GM23248 (cell line): ENCODE data around the gene CTBP2. TPM values are rescaled to one million over a fixed set of nuclear protein-coding genes. Genes with fewer than 3 reads are reported as not detected.

Experiments used
- DNase-seq: peaks from one replicate; pipeline ENCODE4 v3.0.0-alpha.2; 2015
- H2AFZ ChIP-seq: fragments of 200-600 bp; sonication (generic); 2 replicates; pipeline ENCODE4 v1.6.1; 2016; ENCODE audit warnings: antibody characterized with exemption
- H3F3A ChIP-seq: fragments of 200-600 bp; sonication (generic); 2 replicates; pipeline ENCODE4 v1.6.1; 2016; ENCODE audit warnings: mild to moderate bottlenecking, antibody characterized with exemption, mixed run types; ENCODE audit not compliant: insufficient read depth
- H3K27ac ChIP-seq: fragments of 200-600 bp; sonication (generic); 2 replicates; pipeline ENCODE4 v1.5.1; 2016; ENCODE audit warnings: mild to moderate bottlenecking
- H3K27me3 ChIP-seq: fragments of 200-600 bp; sonication (generic); replicated peaks from 2 replicates; pipeline ENCODE4 v1.6.1; 2016; ENCODE audit warnings: mild to moderate bottlenecking; ENCODE audit not compliant: insufficient read depth
- H3K36me3 ChIP-seq: fragments of 200-600 bp; sonication (generic); 2 replicates; pipeline ENCODE4 v1.6.1; 2016; ENCODE audit warnings: low read depth, mild to moderate bottlenecking
- H3K4me1 ChIP-seq: fragments of 200-600 bp; sonication (generic); 2 replicates; pipeline ENCODE4 v1.6.1; 2016; ENCODE audit warnings: mild to moderate bottlenecking; ENCODE audit not compliant: insufficient read depth
- H3K4me2 ChIP-seq: fragments of 200-600 bp; sonication (generic); one replicate; pipeline ENCODE4 v1.6.1; 2016; ENCODE audit warnings: mild to moderate bottlenecking; ENCODE audit not compliant: unreplicated experiment
- H3K4me3 ChIP-seq: fragments of 200-600 bp; sonication (generic); 2 replicates; pipeline ENCODE4 v1.5.1; 2016; ENCODE audit warnings: mild to moderate bottlenecking
- H3K79me2 ChIP-seq: fragments of 200-600 bp; sonication (generic); 2 replicates; pipeline ENCODE4 v1.6.1; 2016; ENCODE audit warnings: mild to moderate bottlenecking; ENCODE audit not compliant: insufficient read depth
- H3K9ac ChIP-seq: fragments of 200-600 bp; sonication (generic); 2 replicates; pipeline ENCODE4 v1.6.1; 2016; ENCODE audit warnings: mild to moderate bottlenecking
- H3K9me2 ChIP-seq: fragments of 200-600 bp; sonication (generic); 2 replicates; pipeline ENCODE4 v1.6.1; 2016; ENCODE audit warnings: mixed run types, mild to moderate bottlenecking, moderate library complexity; ENCODE audit not compliant: insufficient read depth
- H3K9me3 ChIP-seq: fragments of 200-600 bp; sonication (generic); one replicate; pipeline ENCODE4 v1.6.1; 2017; ENCODE audit warnings: low read depth
- H4K20me1 ChIP-seq: fragments of 200-600 bp; sonication (generic); 2 replicates; pipeline ENCODE4 v1.6.0; 2016; ENCODE audit not compliant: insufficient read depth
- EZH2 ChIP-seq: fragments of 200-600 bp; sonication (generic); IDR thresholded peaks from 2 replicates; pipeline ENCODE4 v1.6.1; 2018; ENCODE audit warnings: antibody characterized with exemption, mild to moderate bottlenecking; ENCODE audit not compliant: insufficient read depth, poor library complexity, severe bottlenecking
- EZH2phosphoT487 ChIP-seq: fragments of 200-600 bp; sonication (generic); IDR thresholded peaks from 2 replicates; pipeline ENCODE4 v1.6.1; 2018; ENCODE audit warnings: antibody characterized with exemption, moderate library complexity, mild to moderate bottlenecking, low read depth; ENCODE audit not compliant: insufficient read depth
- WGBS, 2 experiments: methylation state at CpG; one replicate each; pipeline ENCODE4 v1.1.6; 2015 to 2017; ENCODE audit warnings: low lambda C conversion rate in 2 of 2, low coverage in 1 of 2; ENCODE audit errors: missing lambda C conversion rate in 2 of 2; 5-methylcytosine and 5-hydroxymethylcytosine counted together
- in situ Hi-C: fragments of 300-500 bp; cut with MboI; formaldehyde crosslinking; loops from 2 replicates; pipeline ENCODE4 v1.15.0; 2020
- polyA plus RNA-seq: library from polyadenylated mRNA; unstranded; fragments of >200 nt; fragmentation: Nextera tagmentation; extraction: Ambion mirVana; gene quantifications from 2 replicates; pipeline ENCODE4 v1.2.1, GENCODE V29; 2016
- total RNA-seq: library from RNA; depleted of rRNA; stranded (reverse); fragments of >200 nt; shearing (Covaris generic); gene quantifications from 2 replicates; pipeline ENCODE4 v1.2.3, GENCODE V29; 2014

The CTBP2 gene
- total and polyA plus RNA-seq, 2 experiments from 2014 or later: 52.0 to 65.5 TPM

DNA sequence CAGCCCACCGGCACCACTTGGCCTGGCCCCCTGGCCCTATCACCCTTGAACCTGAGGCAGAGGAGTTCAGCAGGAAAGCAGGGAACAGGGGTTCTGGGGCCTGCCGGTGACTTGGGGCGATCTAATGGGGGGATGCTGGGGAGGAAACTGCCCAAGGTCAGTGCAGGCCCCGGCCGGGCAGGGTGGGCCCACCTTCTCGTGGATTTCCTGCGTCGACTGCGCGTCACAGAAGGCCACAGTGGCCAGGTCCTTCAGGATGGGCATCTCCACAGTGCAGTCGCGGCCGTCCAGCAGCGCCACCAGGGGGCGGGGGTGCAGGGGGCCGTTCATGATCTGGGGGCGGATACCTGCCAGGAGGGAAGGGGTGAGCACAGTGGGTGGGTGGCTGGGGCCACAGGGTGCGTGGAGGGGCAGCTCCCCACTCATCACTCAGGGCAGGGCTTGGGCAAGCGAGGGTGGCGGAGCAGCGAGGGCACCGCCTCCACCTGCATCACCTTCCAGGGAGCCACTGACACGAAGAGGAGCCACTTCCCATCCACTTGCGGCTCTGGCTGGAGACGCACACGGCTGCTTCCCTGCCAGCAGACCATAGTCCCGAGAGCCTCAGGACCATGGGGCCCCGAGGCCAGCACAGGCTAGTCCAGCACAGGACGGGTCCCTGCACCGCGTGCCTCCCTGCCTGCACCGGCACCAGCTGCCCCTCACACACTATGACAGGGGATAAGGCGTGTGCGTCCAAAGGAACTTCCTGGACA, 157.0 kb downstream of the CTBP2 start:
- no peak overlapping the region for H3K9ac ChIP-seq
- WGBS, 2 experiments: 94 to 95% methylated on average over 24 to 27 of the region's 34 CpGs
- H3K79me2 ChIP-seq: peaks cover 72% of the 10 kb centered on the region
- H3K4me1 ChIP-seq: peaks cover 21% of the 10 kb centered on the region
- no peak overlapping the region for H3K4me3 ChIP-seq
- H4K20me1 ChIP-seq: no peaks in the 10 kb centered on the region
- H3K9me2 ChIP-seq: no peaks in the 10 kb centered on the region
- H3K4me2 ChIP-seq: no peak overlapping the region
- DNase-seq: no peak
- H2AFZ ChIP-seq: no peak overlapping the region
- H3F3A ChIP-seq: peaks cover 7% of the 10 kb centered on the region; the same call in 1 of the 2 replicates
- H3K27ac ChIP-seq: no peak overlapping the region
- no peak for TF ChIP-seq EZH2
- TF ChIP-seq EZH2phosphoT487: no peak
- in situ Hi-C loops: no loop called here
- H3K9me3 ChIP-seq: no peaks in the 10 kb centered on the region
- no peaks in the 10 kb centered on the region for H3K27me3 ChIP-seq
- peaks cover 9% of the 10 kb centered on the region; the same call in 1 of the 2 replicates for H3K36me3 ChIP-seq

DNA sequence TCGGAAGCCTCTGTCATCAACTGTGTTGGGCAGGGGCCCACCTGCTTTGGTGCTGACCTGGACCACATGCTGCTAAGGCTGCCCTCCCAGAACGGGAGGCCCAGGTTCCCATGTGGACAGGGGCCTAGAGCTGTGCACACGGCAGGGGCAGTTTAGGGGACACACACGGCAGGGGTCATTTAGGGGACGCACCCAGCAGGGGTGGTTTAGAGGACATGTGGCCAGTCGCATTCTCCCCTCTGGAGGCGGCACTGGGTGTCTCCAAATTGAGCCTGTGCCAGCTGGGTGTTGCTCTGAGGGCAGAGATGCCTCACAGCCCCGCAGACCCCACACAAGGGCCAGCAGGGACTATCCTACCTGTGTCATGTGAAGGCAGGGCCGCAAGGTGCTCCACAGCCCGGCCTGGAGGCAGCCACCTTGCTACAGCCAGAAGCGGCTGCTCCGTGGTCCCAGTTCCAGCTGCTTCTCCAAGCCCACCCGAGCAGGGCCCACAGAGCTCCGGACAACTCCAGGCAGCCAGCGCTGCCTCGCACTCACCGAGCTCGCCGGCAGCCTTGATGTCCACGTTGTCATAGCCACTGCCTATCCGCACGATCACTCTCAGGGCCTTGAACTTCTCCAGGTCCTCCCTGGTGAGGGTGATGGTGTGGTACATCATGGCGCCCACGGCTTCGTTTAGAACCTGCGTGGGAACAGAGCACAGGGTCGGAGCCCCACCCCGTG, 157.8 kb downstream of the CTBP2 start:
- TF ChIP-seq EZH2 (no peak), EZH2phosphoT487 (no peak)
- H3K9me2 ChIP-seq: no peaks in the 10 kb centered on the region
- H3K79me2 ChIP-seq: peaks cover 66% of the 10 kb centered on the region
- H3K27me3 ChIP-seq: no peaks in the 10 kb centered on the region
- peaks cover 13% of the 10 kb centered on the region; the same call in 1 of the 2 replicates for H3K36me3 ChIP-seq
- no peaks in the 10 kb centered on the region for H3K9me3 ChIP-seq
- no peak overlapping the region for H2AFZ ChIP-seq
- 86 to 90% methylated on average over 27 to 28 of the region's 28 CpGs for WGBS, 2 experiments
- in situ Hi-C loops: no loop called here
- H3K27ac ChIP-seq: no peak overlapping the region
- peaks cover 7% of the 10 kb centered on the region; the same call in 1 of the 2 replicates for H3F3A ChIP-seq
- H4K20me1 ChIP-seq: no peaks in the 10 kb centered on the region
- H3K4me3 ChIP-seq: no peak overlapping the region
- DNase-seq: no peak
- no peak overlapping the region for H3K9ac ChIP-seq
- no peak overlapping the region for H3K4me2 ChIP-seq
- H3K4me1 ChIP-seq: peaks cover 20% of the 10 kb centered on the region

DNA sequence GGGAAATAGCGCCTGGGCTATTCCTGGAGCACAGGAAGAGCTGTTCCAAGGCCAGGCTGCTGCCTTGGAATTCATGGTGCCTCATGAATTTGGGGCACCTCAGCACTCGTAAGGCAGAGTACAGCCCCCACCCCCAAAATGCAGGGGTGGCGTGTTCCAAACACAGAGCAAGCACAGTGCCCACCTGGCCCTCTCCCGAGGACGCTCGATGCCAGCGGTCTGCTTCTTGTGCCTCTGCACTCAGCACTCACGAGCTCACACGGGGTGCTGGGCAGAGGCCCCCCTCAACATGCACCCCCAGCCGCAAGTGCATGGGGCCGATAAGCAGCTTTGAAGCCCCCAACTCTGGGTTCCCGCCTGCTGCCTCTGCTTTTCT, 158.3 kb downstream of the CTBP2 start:
- Histone ChIP-seq H2AFZ (no peak overlapping the region), H3F3A (peaks cover 7% of the 10 kb centered on the region; the same call in 1 of the 2 replicates), H3K27me3 (no peaks in the 10 kb centered on the region), H3K27ac (no peak overlapping the region), H3K9ac (no peak overlapping the region), H3K9me3 (no peaks in the 10 kb centered on the region), H3K36me3 (peaks cover 13% of the 10 kb centered on the region; the same call in 1 of the 2 replicates), H3K4me2 (no peak overlapping the region), H4K20me1 (no peaks in the 10 kb centered on the region), H3K79me2 (peaks cover 62% of the 10 kb centered on the region), H3K4me1 (peaks cover 15% of the 10 kb centered on the region), H3K4me3 (no peak overlapping the region), H3K9me2 (no peaks in the 10 kb centered on the region)
- TF ChIP-seq EZH2phosphoT487 (no peak), EZH2 (no peak)
- WGBS, 2 experiments: 89 to 90% methylated on average over 9 to 11 of the region's 12 CpGs
- in situ Hi-C loops: no loop called here
- no peak for DNase-seq

DNA sequence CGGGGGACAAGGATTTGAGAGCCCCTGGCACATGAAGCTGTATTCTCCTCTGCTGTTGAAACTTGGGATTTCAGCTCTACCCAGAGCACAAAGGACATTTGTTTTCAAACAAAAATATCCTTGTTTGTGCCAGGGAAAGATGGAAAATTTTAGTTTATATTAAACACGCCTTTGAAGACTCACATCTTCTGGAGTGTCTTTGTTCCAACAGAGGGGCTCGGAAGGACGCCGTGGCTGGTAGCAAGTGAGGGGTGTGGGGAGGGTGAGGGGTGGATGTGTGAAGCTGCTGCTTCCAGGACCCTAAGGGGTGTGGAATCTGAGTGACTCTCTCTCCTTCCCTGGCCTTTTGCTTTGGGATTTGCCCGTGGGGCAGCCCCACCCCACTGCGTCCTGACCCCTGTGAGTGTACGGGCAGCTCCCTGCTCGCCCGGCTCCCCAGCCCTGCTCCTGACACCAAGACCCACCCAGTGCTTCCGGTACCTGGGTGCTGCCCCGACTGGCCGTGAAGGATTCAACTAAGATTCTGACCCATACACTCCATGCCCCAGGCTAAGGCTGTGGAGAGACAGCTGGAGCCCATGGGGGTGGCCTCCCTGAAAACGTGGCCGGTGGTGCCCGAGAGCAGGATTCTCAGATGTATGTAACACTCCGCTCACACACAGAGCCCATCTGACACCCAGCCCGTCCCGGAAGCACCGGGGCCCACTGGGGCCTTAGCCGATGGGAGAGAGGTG, 158.9 kb downstream of the CTBP2 start:
- in situ Hi-C loops: no loop called here
- Histone ChIP-seq H3K9me3 (no peaks in the 10 kb centered on the region), H3K27me3 (no peaks in the 10 kb centered on the region), H3K27ac (no peak overlapping the region), H3K4me1 (peaks cover 10% of the 10 kb centered on the region), H3K79me2 (peaks cover 58% of the 10 kb centered on the region), H3K9ac (0 out of 2 replicates have a peak overlapping the region, but pooled peaks have one; percentile 47), H2AFZ (no peak overlapping the region), H3K4me2 (no peak overlapping the region), H3F3A (peaks cover 7% of the 10 kb centered on the region; the same call in 1 of the 2 replicates), H3K4me3 (no peak overlapping the region), H3K9me2 (no peaks in the 10 kb centered on the region), H3K36me3 (peaks cover 13% of the 10 kb centered on the region; the same call in 1 of the 2 replicates), H4K20me1 (no peaks in the 10 kb centered on the region)
- no peak for DNase-seq
- no peak for TF ChIP-seq EZH2
- TF ChIP-seq EZH2phosphoT487: no peak
- WGBS, 2 experiments: 58 to 59% methylated on average over 20 of the region's 21 CpGs
